GM21515 (cell line): Measurements from ENCODE around the gene MUC2.

ENCODE experiments used
- ATAC-seq: cut with Tn5 transposase; IDR thresholded peaks from one replicate; pipeline ENCODE4 v1.9.1; 2021; ENCODE audit not compliant: unreplicated experiment

The MUC2 gene

GRCh38 chr11:1118755-1119603 lies 44.3 kb downstream of the MUC2 start:
- no peak for ATAC-seq

GRCh38 chr11:1119604-1120146 lies 45.0 kb downstream of the MUC2 start:
- no peak for ATAC-seq

GRCh38 chr11:1120532-1121330 lies 46.1 kb downstream of the MUC2 start:
- no peak for ATAC-seq

- ATAC-seq, result no peak
Observed at GRCh38 chr11:1121331-1121812, 46.7 kb downstream of the MUC2 start.

- ATAC-seq, result no peak
Observed at GRCh38 chr11:1121813-1122663, 47.4 kb downstream of the MUC2 start.

- no peak for ATAC-seq
Observed at GRCh38 chr11:1122664-1123002, 48.0 kb downstream of the MUC2 start.

GRCh38 chr11:1123970-1124369 lies 49.3 kb downstream of the MUC2 start:
- no peak for ATAC-seq
